ENCODE measurements around the gene DPP4.

DPP4 gene

GRCh38 chr2:161976917-161977316 lies 97.1 kb downstream of the DPP4 start (continued):
- TF ChIP-seq REST (tag by site-specific recombination; IDR thresholded peaks at IDR 0.05) (no peak), ZNF555 (tag by site-specific recombination; conservative IDR thresholded peaks at IDR 0.05) (no peak), ZNF670 (tag by site-specific recombination; IDR thresholded peaks at IDR 0.05; ENCODE audit: low read depth) (no peak), ZNF560 (tag by site-specific recombination; IDR thresholded peaks at IDR 0.05; ENCODE audit: borderline replicate concordance) (no peak), IKZF3 (tag by site-specific recombination; IDR thresholded peaks at IDR 0.05) (no peak), ZNF140 (tag by site-specific recombination; IDR thresholded peaks at IDR 0.05) (no peak), ZSCAN23 (tag by site-specific recombination; IDR thresholded peaks at IDR 0.05) (no peak)

GRCh38 chr2:161976295-161976694 lies 97.7 kb downstream of the DPP4 start:
- CTCF ChIA-PET = no interaction called here
- H3K9me3 ChIP-seq (ENCODE audit: control insufficient read depth, insufficient read depth, low read depth, low read length) = no peaks in the 10 kb centered on the region
- H3K36me3 ChIP-seq (ENCODE audit: control insufficient read depth in 2 of 2, insufficient read depth in 1 of 2, low read length in 2 of 2) = no peaks in the 10 kb centered on the region
- no peak overlapping the region for H3K4me3 ChIP-seq (ENCODE audit: low read depth, low read length)
- no peak overlapping the region for H3K27ac ChIP-seq (ENCODE audit: extremely low read depth, low read depth, low read length)
- POLR2A ChIA-PET = no interaction called here
- H3K4me1 ChIP-seq (ENCODE audit: control insufficient read depth, insufficient read depth, low read length) = no peaks in the 10 kb centered on the region
- no peak for TF ChIP-seq KLF7 (tag by site-specific recombination; IDR thresholded peaks at IDR 0.05; ENCODE audit: borderline replicate concordance)
- TF ChIP-seq ZNF155 (tag by site-specific recombination; IDR thresholded peaks at IDR 0.05) = no peak
- no peak for TF ChIP-seq ZNF544 (tag by site-specific recombination; IDR thresholded peaks at IDR 0.05)
- TF ChIP-seq, protein P1, sequence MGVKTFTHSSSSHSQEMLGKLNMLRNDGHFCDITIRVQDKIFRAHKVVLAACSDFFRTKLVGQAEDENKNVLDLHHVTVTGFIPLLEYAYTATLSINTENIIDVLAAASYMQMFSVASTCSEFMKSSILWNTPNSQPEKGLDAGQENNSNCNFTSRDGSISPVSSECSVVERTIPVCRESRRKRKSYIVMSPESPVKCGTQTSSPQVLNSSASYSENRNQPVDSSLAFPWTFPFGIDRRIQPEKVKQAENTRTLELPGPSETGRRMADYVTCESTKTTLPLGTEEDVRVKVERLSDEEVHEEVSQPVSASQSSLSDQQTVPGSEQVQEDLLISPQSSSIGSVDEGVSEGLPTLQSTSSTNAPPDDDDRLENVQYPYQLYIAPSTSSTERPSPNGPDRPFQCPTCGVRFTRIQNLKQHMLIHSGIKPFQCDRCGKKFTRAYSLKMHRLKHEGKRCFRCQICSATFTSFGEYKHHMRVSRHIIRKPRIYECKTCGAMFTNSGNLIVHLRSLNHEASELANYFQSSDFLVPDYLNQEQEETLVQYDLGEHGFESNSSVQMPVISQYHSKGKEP (tag by site-specific recombination; IDR thresholded peaks at IDR 0.05) = no peak
- no peak for TF ChIP-seq ZNF175 (tag by site-specific recombination; IDR thresholded peaks at IDR 0.05)
- TF ChIP-seq YY2 (tag by site-specific recombination; IDR thresholded peaks at IDR 0.05) = no peak
- TF ChIP-seq ZNF530 (tag by site-specific recombination; IDR thresholded peaks at IDR 0.05; ENCODE audit: low read depth) = no peak
- TF ChIP-seq TRIM28 (IDR thresholded peaks at IDR 0.05; ENCODE audit: borderline replicate concordance, low read length) = no peak
- no peak for TF ChIP-seq ZNF214 (tag by site-specific recombination; IDR thresholded peaks at IDR 0.05; ENCODE audit: borderline replicate concordance)
- no peak for TF ChIP-seq ZNF366 (tag by site-specific recombination; conservative IDR thresholded peaks at IDR 0.05)
- no peak for TF ChIP-seq ZNF624 (tag by site-specific recombination; IDR thresholded peaks at IDR 0.05)
- no peak for TF ChIP-seq ZNF266 (tag by site-specific recombination; IDR thresholded peaks at IDR 0.05; ENCODE audit: low read depth)
- no peak for TF ChIP-seq ZSCAN16 (tag by site-specific recombination; IDR thresholded peaks at IDR 0.05)
- TF ChIP-seq CTCF (tag by site-specific recombination; IDR thresholded peaks at IDR 0.05) = no peak

All from HEK293 (cell line).